Effector memory CD8-positive, alpha-beta T cell (primary cell): Measurements from ENCODE around the gene CNPPD1.
"Not testable (repeated sequence)": the region's sequence is repeated elsewhere in the genome, so short reads cannot be mapped to it uniquely, and the experiment has no call there.

Experiments
- ATAC-seq: fragments of 150-1000 bp; cut with Tn5 transposase; replicated peaks from 2 replicates; pipeline ENCODE4 v1.10.0; 2021; ENCODE audit warnings: mild to moderate bottlenecking, moderate library complexity
- DNase-seq, 3 experiments: peaks; one replicate each; pipeline ENCODE4 v3.0.0; 2021
- H3K27ac Mint-ChIP-seq, 2 donors: one replicate each; pipeline ENCODE4 v1.8.0; 2022; ENCODE audit warnings: mild to moderate bottlenecking in 2 of 2, mixed read lengths in 2 of 2, moderate library complexity in 2 of 2
- H3K27me3 Mint-ChIP-seq, 2 donors: one replicate each; pipeline ENCODE4 v1.8.0; 2022; ENCODE audit warnings: mixed read lengths in 2 of 2
- H3K36me3 Mint-ChIP-seq: one replicate; pipeline ENCODE4 v1.8.0; 2022; ENCODE audit warnings: mild to moderate bottlenecking, moderate library complexity, mixed read lengths; ENCODE audit not compliant: insufficient read depth
- H3K4me1 Mint-ChIP-seq, 2 donors: one replicate each; pipeline ENCODE4 v1.8.0; 2022; ENCODE audit warnings: low read depth in 2 of 2, mixed read lengths in 2 of 2
- H3K4me3 Mint-ChIP-seq, 2 donors: one replicate each; pipeline ENCODE4 v1.8.0; 2022; ENCODE audit warnings: mild to moderate bottlenecking in 2 of 2, mixed read lengths in 2 of 2, moderate library complexity in 2 of 2
- H3K9me3 Mint-ChIP-seq, 2 donors: one replicate each; pipeline ENCODE4 v1.8.0; 2022; ENCODE audit warnings: mixed read lengths in 2 of 2

Gene CNPPD1

DNA sequence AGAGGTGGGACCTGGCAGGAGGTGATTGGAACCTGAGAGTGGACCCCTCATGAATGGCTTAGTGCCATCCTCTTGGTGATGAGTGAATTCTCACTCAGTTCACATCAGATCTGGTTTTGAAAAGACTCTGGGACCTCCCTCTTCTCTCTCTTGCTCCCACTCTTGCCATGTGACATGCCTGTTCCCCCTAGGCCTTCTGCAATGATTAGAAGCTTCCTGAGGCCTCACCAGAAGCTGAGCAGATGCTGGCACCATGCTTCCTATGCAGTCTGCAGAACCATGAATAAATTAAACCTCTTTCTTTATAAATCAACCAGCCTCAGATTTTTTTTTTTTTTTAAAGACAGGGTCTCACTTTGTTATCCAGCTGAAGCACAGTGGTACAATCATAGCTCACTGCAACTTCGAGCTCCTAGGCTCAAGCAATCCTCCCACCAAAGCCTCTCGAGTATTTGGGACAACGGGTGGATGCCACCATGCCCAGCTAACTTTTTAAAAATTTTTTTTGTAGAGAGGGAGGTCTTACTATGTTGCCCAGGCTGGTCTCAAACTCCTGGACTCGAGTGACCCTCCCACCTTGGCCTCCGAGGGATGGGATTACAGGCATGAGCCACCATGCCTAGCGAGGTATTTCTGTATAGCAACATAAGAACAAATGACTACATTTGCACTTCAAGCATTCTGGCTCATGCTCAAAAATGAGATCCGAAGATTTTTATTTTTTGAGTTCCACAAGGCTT is 27.9 kb upstream of the CNPPD1 start:
- no peaks in the 10 kb centered on the region for H3K9me3 Mint-ChIP-seq
- no peak overlapping the region for H3K4me3 Mint-ChIP-seq
- H3K36me3 Mint-ChIP-seq, result peaks cover 22% of the 10 kb centered on the region
- peak overlapping the region in 1 of 2 donors; percentile 62 for H3K27ac Mint-ChIP-seq
- DNase-seq (no peak), ATAC-seq (no peak)
- H3K27me3 Mint-ChIP-seq, result peaks cover under 1 to 3% of the 10 kb centered on the region in 2 donors
- peaks cover 16 to 19% of the 10 kb centered on the region in 2 donors for H3K4me1 Mint-ChIP-seq

DNA sequence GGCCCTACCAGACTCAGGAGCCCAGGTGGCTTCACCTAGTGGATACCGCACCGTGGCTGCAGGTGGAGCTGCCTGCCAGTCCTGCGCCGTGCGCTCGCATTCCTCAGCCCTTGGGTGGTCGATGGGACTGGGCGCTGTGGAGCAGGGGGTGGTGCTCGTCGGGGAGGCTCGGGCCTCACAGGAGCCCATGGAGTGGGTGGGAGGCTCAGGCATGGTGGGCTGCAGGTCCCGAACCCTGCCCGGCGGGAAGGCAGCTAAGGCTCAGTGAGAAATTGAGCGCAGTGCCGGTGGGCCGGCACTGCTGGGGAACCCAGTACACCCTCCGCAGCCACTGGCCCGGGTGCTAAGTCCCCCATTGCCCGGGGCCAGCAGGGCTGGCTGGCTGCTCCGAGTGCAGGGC is 24.6 kb upstream of the CNPPD1 start:
- H3K4me1 Mint-ChIP-seq, result peaks cover 13 to 19% of the 10 kb centered on the region in 2 donors
- H3K9me3 Mint-ChIP-seq, ATAC-seq, H3K4me3 Mint-ChIP-seq, H3K36me3 Mint-ChIP-seq, DNase-seq, H3K27ac Mint-ChIP-seq: not testable (repeated sequence)
- peaks cover 11 to 13% of the 10 kb centered on the region in 2 donors for H3K27me3 Mint-ChIP-seq

DNA sequence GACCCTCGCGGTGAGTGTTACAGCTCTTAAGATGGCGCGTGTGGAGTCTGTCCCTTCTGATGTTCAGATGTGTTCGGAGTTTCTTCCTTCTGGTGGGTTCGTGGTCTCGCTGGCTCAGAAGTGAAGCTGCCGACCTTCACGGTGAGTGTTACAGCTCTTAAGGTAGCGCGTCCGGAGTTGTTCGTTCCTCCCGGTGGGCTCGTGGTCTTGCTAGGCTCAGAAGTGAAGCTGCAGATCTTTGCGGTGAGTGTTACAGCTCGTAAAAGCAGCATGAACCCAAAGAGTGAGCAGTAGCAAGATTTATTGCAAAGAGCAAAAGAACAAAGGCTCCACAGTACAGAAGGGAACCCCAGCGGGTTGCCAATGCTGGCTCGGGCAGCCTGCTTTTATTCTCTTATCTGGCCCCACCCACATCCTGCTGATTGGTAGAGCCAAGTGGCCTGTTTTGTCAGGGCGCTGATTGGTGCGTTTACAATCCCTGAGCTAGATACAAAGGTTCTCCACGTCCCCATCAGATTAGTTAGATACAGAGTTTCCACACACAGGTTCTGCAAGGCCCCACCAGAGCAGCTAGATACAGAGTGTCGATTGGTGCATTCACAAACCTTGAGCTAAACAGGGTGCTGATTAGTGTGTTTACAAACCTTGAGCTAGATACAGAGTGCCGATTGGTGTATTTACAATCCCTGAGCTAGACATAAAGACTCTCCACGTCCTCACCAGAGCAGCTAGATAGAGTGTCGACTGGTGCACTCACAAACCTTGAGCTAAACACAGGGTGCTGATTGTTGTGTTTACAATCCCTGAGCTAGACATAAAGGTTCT is 24.0 kb upstream of the CNPPD1 start:
- not testable (repeated sequence) for H3K36me3 Mint-ChIP-seq, H3K9me3 Mint-ChIP-seq, ATAC-seq
- Mint-ChIP-seq H3K27ac (peak overlapping the region; percentile 81 to 90), H3K27me3 (peaks cover 11 to 13% of the 10 kb centered on the region in 2 donors), H3K4me1 (peaks cover 11 to 15% of the 10 kb centered on the region in 2 donors), H3K4me3 (peak overlapping the region; percentile 80 to 82)
- DNase-seq, result peak in 2 of 3 experiments; percentile 23 to 29

DNA sequence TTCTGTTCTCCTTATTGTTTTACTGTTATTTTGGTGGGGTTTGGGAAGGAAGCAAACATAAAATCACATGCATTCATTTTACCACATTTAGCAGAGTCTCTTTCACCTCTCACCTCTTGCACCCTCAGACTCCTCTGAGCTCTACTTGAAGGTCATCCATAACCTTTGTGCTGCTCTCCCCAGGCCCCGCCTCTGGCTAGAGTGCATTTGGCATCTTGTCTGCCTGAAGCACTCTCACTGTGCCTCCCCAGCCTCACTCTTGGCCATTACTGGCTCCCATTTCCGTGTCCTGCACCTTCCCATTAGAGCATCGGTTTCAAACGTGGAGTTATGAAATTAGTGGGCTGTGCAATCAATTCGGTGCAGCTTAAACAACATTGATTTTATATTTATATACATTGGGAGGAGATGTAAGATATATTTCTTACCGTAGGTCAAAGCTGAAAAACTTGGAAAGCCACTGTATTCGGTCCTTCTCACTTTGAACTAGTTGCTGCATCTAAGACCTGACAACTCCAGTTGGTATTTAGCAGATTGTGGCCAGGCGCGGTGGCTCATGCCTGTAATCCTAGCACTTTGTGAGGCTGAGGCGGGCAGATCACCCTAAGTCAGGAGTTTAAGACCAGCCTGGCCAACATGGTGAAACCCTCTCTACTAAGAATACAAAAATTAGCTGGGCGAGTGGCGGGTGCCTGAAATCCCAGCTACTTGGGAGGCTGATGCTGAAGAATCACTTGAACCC is 22.9 kb upstream of the CNPPD1 start:
- peak overlapping the region in 1 of 2 donors; percentile 90 for H3K27ac Mint-ChIP-seq
- no peaks in the 10 kb centered on the region for H3K9me3 Mint-ChIP-seq
- H3K4me3 Mint-ChIP-seq, result peak overlapping the region; percentile 80 to 82
- ATAC-seq (no peak), DNase-seq (no peak)
- H3K4me1 Mint-ChIP-seq, result peaks cover 11 to 15% of the 10 kb centered on the region in 2 donors
- peaks cover 11 to 13% of the 10 kb centered on the region in 2 donors for H3K27me3 Mint-ChIP-seq
- H3K36me3 Mint-ChIP-seq, result peaks cover 6% of the 10 kb centered on the region

DNA sequence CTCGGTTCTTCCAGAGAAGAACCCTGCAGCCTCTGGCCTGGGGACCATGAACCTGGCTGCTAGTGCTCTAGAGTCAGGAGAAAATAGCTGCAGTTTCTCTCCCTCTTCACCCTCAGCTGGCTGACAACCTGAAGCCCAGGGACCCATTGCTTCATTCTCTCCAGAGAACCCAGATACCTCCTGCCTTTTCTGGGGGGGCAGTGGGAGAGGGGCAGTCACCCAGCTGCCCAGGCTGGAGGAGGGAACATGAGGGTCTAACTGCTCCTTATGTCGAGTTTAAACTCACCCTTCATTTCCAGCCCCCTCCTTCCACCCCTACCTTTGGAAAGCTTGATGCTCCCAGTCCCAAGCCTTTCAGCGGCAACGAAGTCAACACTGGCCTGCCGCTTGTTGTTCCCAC is 22.2 kb upstream of the CNPPD1 start:
- H3K4me3 Mint-ChIP-seq, result peak overlapping the region in 1 of 2 donors; percentile 66
- DNase-seq, result no peak
- ATAC-seq, result no peak
- H3K27ac Mint-ChIP-seq, result no peak overlapping the region
- peaks cover 11 to 15% of the 10 kb centered on the region in 2 donors for H3K4me1 Mint-ChIP-seq
- peaks cover 6% of the 10 kb centered on the region for H3K36me3 Mint-ChIP-seq
- H3K9me3 Mint-ChIP-seq, result no peaks in the 10 kb centered on the region
- H3K27me3 Mint-ChIP-seq, result peaks cover 11 to 13% of the 10 kb centered on the region in 2 donors

DNA sequence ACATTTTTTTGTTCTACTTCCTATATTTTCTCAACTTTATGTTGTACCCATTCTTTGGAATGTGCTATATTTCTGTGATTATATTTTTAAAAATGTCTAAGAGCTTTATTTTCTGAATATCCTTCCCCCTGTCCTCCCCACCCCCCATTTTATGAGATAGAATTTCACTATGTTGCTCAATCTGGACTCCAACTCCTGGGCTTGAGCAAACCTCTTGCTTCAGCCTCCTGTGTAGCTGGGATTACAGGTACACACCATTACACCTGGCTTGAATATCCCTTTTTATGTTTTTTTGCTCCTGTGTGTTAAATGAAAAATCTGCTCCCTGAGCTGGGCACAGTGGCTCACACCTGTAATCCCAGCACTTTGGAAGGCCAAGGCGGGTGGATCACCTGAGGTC is 20.7 kb upstream of the CNPPD1 start:
- Mint-ChIP-seq H3K4me1 (peaks cover 11 to 15% of the 10 kb centered on the region in 2 donors), H3K27ac (no peak overlapping the region), H3K36me3 (peaks cover 6% of the 10 kb centered on the region), H3K9me3 (no peaks in the 10 kb centered on the region), H3K27me3 (peaks cover 11 to 13% of the 10 kb centered on the region in 2 donors), H3K4me3 (no peak overlapping the region)
- DNase-seq, result no peak
- no peak for ATAC-seq

DNA sequence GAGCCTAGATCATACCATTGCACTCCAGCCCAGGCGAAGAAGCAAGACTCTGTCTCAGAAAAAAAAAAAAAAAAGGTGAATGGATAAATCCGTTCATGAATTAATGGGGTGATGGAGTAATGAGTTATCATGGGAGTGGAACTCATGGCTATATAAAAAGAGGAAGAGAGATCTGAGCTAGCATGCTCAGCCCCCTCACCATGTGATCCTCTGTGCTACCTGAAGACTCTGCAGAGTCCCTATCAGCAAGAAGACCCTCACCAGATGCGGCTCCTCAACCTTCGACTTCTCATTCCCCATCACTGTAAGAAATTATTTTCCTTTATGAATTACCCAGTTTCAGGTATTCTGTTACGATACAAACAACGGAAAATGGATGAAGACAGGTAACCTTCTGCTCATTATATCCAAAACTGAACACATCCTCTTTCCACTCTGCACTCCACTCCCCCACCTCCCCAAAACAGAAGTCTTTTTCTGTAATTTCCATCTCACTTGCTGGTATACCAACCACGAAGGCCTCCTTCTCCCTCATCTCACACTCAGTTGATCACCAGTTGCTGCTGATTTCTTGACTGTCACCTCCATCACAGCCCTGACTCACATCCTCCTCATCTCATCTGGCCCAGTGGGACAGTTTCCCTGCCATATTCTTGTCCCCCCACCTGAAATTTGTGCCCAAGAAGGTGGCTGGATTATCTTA is 10.2 kb upstream of the CNPPD1 start:
- Mint-ChIP-seq H3K4me1 (peaks cover 0 to 11% of the 10 kb centered on the region in 2 donors), H3K27ac (peak overlapping the region in 1 of 2 donors; percentile 1), H3K36me3 (peaks cover 21% of the 10 kb centered on the region), H3K9me3 (no peaks in the 10 kb centered on the region), H3K4me3 (no peak overlapping the region), H3K27me3 (no peaks in the 10 kb centered on the region)
- DNase-seq (no peak), ATAC-seq (no peak)

DNA sequence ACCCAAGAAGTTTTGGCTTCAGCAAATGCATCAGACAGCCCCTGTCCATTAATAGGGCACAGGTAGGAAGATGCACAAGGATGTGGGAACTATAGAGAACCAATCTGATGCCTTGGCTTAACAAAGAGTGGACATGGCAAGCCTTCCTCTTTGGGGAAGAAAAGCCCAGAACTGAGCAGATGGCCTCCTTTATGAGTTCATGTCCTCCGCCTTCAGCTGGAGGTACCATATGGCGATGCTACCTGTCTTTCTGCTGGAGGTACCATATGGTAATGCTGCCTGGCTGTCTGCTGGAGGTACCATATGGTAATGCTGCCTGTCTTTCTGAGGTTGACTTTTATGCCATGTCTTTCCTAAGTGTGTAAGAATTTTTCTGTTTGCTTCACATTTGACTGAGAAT is 7.4 kb upstream of the CNPPD1 start:
- DNase-seq, result no peak
- Mint-ChIP-seq H3K9me3 (no peaks in the 10 kb centered on the region), H3K36me3 (peaks cover 34% of the 10 kb centered on the region), H3K4me3 (no peak overlapping the region), H3K27me3 (no peaks in the 10 kb centered on the region), H3K27ac (no peak overlapping the region), H3K4me1 (peaks cover 17 to 24% of the 10 kb centered on the region in 2 donors)
- ATAC-seq, result no peak

DNA sequence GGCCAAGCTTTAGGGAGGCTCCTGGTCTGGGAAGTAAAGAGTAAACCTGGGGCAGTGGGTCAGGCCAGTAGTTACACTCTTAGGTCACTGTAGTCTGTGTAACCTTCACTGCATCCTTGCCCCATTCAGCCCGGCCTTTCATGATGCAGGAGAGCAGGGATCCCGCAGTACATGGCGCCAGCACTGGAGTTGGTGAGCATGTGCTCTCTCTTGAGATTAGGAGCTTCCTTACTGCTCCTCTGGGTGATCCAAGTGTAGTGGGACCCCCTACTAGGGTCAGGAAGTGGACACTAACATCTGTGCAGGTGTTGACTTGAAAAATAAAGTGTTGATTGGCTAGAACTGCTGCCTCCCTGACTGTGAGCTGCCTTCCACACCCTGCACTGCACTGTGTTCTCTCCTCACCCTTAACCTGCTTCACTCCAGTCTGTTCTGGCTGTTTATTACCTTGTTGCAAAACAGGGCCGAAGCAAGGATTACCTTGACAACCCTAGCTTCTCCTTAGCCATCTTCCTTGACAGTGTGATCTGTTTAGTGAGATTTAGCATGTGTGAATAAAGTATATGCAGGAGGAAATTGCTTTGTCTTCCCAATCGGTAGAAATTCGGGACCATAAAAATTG is 6.5 kb upstream of the CNPPD1 start:
- DNase-seq (no peak), ATAC-seq (no peak)
- Mint-ChIP-seq H3K4me1 (peaks cover 22 to 30% of the 10 kb centered on the region in 2 donors), H3K36me3 (peaks cover 43% of the 10 kb centered on the region), H3K27me3 (no peaks in the 10 kb centered on the region), H3K9me3 (no peaks in the 10 kb centered on the region), H3K4me3 (no peak overlapping the region), H3K27ac (peak overlapping the region in 1 of 2 donors; percentile 81)

DNA sequence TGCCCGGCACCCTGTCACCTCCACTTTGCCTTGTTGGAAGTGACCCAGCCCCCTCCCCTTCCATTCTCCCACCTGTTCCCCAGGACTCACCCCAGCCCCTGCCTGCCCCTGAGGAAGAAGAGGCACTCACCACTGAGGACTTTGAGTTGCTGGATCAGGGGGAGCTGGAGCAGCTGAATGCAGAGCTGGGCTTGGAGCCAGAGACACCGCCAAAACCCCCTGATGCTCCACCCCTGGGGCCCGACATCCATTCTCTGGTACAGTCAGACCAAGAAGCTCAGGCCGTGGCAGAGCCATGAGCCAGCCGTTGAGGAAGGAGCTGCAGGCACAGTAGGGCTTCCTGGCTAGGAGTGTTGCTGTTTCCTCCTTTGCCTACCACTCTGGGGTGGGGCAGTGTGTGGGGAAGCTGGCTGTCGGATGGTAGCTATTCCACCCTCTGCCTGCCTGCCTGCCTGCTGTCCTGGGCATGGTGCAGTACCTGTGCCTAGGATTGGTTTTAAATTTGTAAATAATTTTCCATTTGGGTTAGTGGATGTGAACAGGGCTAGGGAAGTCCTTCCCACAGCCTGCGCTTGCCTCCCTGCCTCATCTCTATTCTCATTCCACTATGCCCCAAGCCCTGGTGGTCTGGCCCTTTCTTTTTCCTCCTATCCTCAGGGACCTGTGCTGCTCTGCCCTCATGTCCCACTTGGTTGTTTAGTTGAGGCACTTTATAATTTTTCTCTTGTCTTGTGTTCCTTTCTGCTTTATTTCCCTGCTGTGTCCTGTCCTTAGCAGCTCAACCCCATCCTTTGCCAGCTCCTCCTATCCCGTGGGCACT is 5.8 kb upstream of the CNPPD1 start:
- peaks cover 50% of the 10 kb centered on the region for H3K36me3 Mint-ChIP-seq
- no peaks in the 10 kb centered on the region for H3K27me3 Mint-ChIP-seq
- ATAC-seq (no peak), DNase-seq (no peak)
- no peak overlapping the region for H3K4me3 Mint-ChIP-seq
- peak overlapping the region in 1 of 2 donors; percentile 81 for H3K27ac Mint-ChIP-seq
- peaks cover 25 to 31% of the 10 kb centered on the region in 2 donors for H3K4me1 Mint-ChIP-seq
- no peaks in the 10 kb centered on the region for H3K9me3 Mint-ChIP-seq

DNA sequence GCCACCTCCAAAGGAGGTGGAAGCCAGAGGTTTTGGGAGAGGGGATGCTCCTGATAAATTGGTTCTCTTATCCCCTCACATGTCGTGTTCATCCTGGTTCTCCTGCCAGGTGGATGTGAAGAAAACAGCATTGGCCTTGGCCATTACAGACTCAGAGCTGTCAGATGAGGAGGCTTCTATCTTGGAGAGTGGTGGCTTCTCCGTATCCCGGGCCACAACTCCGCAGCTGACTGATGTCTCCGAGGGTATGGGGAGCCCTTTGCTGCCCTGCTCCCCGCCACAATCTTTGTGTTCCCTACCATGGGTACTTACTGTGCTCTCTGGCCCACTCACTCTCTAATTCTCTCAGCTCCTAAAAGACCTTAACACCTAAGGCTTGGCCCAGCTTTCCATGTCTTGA is 4.8 kb upstream of the CNPPD1 start:
- Mint-ChIP-seq H3K4me3 (no peak overlapping the region), H3K27me3 (no peaks in the 10 kb centered on the region), H3K27ac (peak overlapping the region; percentile 49 to 81), H3K9me3 (no peaks in the 10 kb centered on the region), H3K4me1 (peaks cover 31 to 36% of the 10 kb centered on the region in 2 donors), H3K36me3 (peaks cover 53% of the 10 kb centered on the region)
- DNase-seq (no peak), ATAC-seq (no peak)

DNA sequence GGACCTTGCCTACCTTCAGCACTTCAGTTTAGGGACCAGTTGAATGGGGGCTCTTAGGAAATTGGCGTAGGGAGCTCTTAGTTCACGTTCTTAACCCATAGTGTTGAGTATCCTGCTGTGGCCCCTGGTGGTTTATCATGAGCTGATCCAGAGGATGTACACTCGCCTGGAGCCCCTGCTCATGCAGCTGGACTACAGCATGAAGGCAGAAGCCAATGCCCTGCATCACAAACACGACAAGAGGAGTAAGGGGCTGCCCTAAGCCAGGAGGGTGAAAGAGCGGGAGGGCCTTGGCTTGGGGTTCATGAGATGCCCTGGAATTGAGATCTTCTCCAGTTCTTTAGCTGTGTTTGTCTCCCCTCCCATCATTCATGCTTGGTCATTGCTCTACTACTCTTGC is 4.2 kb upstream of the CNPPD1 start:
- H3K36me3 Mint-ChIP-seq, result peaks cover 53% of the 10 kb centered on the region
- H3K27me3 Mint-ChIP-seq, result no peaks in the 10 kb centered on the region
- no peaks in the 10 kb centered on the region for H3K9me3 Mint-ChIP-seq
- DNase-seq (no peak), ATAC-seq (no peak)
- no peak overlapping the region for H3K4me3 Mint-ChIP-seq
- peaks cover 33 to 40% of the 10 kb centered on the region in 2 donors for H3K4me1 Mint-ChIP-seq
- H3K27ac Mint-ChIP-seq, result peak overlapping the region in 1 of 2 donors; percentile 81
